GM13977 (cell line): ENCODE measurements around the gene HIF1AN.

Experiments
- DNase-seq: peaks from one replicate; pipeline ENCODE4 v3.0.0; 2012; ENCODE audit warnings: low spot score
- CTCF ChIP-seq: IDR thresholded peaks from 2 replicates; pipeline ENCODE4 v1.5.1; 2012; ENCODE audit warnings: mild to moderate bottlenecking, control low read depth; ENCODE audit not compliant: insufficient read depth; ENCODE audit errors: extremely low read depth, missing control alignments
- in situ Hi-C: fragments of 300-500 bp; cut with MboI; formaldehyde crosslinking; loops from one replicate; pipeline ENCODE4 v1.12.0; 2022; ENCODE audit warnings: low sequenced_read_pairs, low pct_unique_long_range_greater_than_20kb, mixed read lengths, inconsistent platforms; ENCODE audit not compliant: unreplicated experiment

The HIF1AN gene

GRCh38 chr10:100508266-100508665 lies 27.5 kb upstream of the HIF1AN start:
- DNase-seq: no peak
- in situ Hi-C loops: loop anchor here (10.0 kb wide), 1 partner anchor 73 kb away; no protein-coding TSS in a partner anchor
- no peak for TF ChIP-seq CTCF

- DNase-seq: peak; percentile 57
- peak; percentile 46 for TF ChIP-seq CTCF
- in situ Hi-C loops: loop anchor here (10.0 kb wide), 1 partner anchor 74 kb away; no protein-coding TSS in a partner anchor
Measured at GRCh38 chr10:100508691-100509150, 27.0 kb upstream of the HIF1AN start.

- in situ Hi-C loops: loop anchor here (10.0 kb wide), 1 partner anchor 75 kb away; no protein-coding TSS in a partner anchor
- no peak for TF ChIP-seq CTCF
- no peak for DNase-seq
Measured at GRCh38 chr10:100509241-100509840, 26.4 kb upstream of the HIF1AN start.

- TF ChIP-seq CTCF: no peak
- DNase-seq: no peak
- in situ Hi-C loops: loop anchor here (10.0 kb wide), 1 partner anchor 176 kb away; the partner anchor contains the start of gene PKD2L1
Measured at GRCh38 chr10:100510533-100511308, 25.0 kb upstream of the HIF1AN start.

- no peak for TF ChIP-seq CTCF
- no peak for DNase-seq
- in situ Hi-C loops: loop anchor here (10.0 kb wide), 1 partner anchor 181 kb away; the partner anchor contains the start of gene PKD2L1
Measured at GRCh38 chr10:100515612-100516011, 20.1 kb upstream of the HIF1AN start.

- TF ChIP-seq CTCF: no peak
- in situ Hi-C loops: loop anchor here (10.0 kb wide), 1 partner anchor 182 kb away; the partner anchor contains the start of gene PKD2L1
- DNase-seq: no peak
Measured at GRCh38 chr10:100516847-100517246, 18.9 kb upstream of the HIF1AN start.
